IPS-18c (cell line): ENCODE measurements around the gene HDAC4.
"Not testable (repeated sequence)": the region's sequence is repeated elsewhere in the genome, so short reads cannot be mapped to it uniquely, and the experiment has no call there.

Experiments
- H3K4me3 ChIP-seq: 2 replicates; pipeline ENCODE4 v1.7.0; 2013; ENCODE audit warnings: low read depth, mild to moderate bottlenecking, low read length, moderate library complexity; ENCODE audit not compliant: insufficient read depth
- H3K9me3 ChIP-seq: one replicate; pipeline ENCODE4 v1.6.1; 2013; ENCODE audit warnings: mild to moderate bottlenecking, low read length, moderate library complexity; ENCODE audit not compliant: control insufficient read depth, insufficient read depth

The HDAC4 gene

DNA sequence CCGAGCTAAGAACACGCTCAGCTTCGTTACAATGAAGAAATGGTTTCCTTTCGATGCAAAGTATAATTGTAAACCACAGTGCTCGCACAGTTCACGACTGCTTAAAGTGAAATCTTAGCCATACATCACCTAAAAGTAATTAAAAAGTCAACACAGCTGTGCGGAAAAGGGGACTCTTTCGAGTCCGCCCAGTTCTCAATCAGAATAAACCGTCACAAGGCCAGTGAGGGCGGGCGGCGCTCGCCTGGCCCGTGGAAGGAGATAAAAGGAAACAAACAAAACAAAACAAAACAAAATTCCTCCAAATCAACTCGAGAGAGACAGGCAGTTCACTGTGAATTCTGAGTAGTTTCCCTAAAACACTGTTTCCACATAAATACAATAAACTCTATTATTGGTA is 352.1 kb downstream of the HDAC4 start:
- Histone ChIP-seq H3K4me3 (no peak overlapping the region), H3K9me3 (peaks cover 2% of the 10 kb centered on the region)

DNA sequence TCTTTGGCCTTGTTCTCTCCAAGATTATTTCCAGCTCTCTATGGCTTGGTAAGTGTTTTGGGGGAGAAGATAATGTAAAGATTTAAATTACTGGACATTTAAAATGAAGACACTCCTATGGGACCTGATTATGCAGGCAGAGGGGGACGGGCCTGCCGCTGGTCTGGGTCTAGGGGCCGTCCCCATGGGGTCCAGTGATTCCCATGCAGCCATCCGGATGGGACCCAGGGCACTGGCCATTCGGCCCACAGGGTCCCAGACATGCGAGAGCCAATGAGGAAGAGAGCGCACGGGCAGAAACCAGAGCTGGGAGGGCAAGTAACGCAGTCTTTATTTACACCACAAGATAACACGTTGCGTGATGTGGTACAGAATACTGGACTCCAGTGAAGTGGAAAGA is 353.0 kb downstream of the HDAC4 start:
- Histone ChIP-seq H3K9me3 (peaks cover 2% of the 10 kb centered on the region), H3K4me3 (no peak overlapping the region)

DNA sequence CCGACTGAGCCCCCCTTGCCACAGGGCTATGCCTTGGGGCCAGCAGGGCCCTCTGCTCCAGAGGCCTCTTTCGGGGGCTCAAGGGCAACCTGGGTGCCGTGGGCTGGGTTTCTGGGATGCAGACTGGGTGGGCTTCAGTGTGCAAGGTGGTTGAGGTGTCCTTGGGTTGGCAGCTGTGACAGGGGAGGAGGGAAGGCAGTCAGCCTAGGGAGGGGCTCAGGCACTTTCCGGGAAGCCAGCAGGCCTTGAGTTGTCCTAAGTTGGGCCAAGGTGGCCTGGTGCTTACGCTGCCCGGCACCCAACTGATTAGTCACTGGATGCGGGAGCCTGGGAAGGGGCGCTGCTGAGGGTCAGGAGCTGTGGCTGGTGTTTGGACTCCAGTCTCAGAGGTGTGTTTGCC is 353.4 kb downstream of the HDAC4 start:
- Histone ChIP-seq H3K9me3 (peaks cover 2% of the 10 kb centered on the region), H3K4me3 (no peak overlapping the region)

DNA sequence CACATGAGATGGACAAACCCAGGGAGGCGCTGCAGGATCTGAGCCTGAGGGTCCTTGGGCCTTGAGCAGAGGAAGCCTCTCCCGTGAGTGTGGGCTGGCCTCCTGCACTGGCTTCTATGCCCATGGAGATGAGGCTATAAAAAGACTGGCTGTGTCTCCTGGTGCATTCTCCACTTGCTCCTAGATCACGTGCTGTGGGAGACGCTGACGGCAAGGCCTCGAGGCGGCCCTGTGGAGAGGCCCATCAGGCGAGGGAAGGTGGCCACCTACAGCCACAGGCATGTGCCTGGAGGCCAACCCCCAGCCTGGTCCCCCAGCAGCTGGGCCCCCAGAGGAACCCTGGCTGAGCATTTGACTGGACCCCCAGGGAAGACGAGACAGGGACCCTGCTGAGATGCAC is 354.0 kb downstream of the HDAC4 start:
- H3K9me3 ChIP-seq, result peaks cover 2% of the 10 kb centered on the region
- H3K4me3 ChIP-seq, result no peak overlapping the region

DNA sequence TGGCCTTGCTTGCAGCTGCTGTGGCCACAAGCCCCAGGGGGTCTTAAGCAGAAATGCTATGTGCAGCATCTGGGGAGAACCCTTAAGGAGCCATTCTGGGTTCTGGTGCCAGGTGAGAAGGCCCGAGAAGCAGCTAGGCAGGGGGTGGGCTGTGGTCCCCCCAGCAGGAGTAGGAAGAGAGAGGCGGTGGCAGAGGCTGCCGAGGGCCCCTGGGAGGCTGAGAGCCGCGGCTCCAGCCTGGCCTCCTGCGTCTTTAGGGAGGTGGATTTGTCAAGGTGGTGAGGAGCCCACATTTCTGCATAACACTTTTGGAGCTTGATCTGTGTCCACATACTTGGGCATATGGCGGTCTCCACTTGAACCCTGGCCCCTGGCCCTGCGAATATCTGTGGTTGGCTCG is 356.5 kb downstream of the HDAC4 start:
- H3K4me3 ChIP-seq, result no peak overlapping the region
- peaks cover 2% of the 10 kb centered on the region for H3K9me3 ChIP-seq

DNA sequence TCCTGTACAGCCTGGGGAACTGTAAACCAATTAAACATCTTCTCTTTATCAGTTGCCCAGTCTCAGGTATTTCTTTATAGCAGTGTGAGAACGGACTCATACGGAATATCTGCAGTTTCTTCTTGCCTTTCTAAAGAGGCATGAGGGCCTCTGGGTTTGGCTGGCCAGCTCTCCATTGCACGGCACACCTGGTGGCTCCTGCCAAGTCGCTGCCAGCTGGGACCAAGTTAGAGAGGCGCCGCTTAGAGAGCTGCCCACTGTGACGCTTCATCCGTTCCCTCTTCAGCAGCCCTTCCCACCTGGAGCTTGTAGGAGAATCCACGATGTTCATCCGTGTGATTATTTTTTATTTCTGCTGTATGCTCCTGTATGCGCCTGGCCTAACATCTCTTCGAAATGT is 357.5 kb downstream of the HDAC4 start:
- H3K9me3 ChIP-seq, result peaks cover 2% of the 10 kb centered on the region
- H3K4me3 ChIP-seq, result no peak overlapping the region

DNA sequence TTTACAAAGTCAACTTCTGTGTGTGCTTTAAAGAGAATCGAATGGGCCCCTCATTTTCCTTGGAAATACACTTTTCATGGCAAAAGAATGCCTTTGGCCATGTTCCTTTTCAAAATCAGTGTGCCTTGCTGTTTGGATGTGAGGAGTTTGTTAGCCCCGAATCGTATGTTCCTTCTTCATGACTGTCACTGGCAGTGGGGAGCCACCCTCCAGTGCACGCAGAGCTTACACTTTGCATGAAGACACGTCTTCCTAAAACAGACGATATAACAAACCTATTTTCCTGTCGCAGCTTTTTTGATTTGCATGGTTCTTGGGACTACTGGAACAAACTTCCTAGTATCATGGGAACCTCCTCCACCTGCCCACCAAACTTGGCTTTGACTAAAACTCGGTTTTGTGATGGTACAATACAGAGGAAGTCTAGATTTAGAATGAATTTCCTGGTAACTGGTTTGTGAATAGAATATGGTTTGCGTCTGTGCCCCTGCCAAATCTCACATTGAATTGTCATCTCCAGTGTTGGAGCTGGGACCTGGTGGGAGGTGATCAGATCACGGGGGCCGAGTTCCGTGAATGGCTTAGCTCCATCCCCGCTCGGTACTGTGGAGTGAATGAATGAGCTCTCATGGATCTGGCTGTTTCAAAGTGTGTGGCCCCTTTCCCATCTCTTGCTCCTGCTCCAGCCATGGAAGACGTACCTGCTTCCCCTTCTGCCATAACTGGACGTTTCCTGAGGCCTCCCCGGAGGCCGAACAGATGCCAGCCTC is 358.1 kb downstream of the HDAC4 start:
- Histone ChIP-seq H3K4me3 (no peak overlapping the region), H3K9me3 (peaks cover 2% of the 10 kb centered on the region)

DNA sequence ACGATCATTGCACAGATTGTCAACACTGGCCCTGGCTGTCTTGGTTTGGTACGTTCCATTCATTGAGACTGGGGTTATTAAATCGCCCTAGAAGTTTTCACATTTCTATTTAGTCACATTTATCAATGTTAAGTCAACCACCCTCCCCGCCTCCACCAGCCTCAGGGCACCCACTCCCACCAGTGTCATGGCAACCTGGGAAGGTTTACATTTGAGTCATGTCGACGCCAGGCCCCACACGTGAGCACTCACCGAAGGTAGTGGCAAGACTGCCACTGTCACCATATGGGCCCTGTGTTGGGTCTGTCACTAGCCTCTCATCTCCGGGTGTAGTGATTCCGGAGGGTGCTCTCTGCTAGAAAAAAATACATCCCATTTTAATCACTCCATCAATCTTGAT is 358.8 kb downstream of the HDAC4 start:
- Histone ChIP-seq H3K4me3 (no peak overlapping the region), H3K9me3 (peaks cover 2% of the 10 kb centered on the region)

DNA sequence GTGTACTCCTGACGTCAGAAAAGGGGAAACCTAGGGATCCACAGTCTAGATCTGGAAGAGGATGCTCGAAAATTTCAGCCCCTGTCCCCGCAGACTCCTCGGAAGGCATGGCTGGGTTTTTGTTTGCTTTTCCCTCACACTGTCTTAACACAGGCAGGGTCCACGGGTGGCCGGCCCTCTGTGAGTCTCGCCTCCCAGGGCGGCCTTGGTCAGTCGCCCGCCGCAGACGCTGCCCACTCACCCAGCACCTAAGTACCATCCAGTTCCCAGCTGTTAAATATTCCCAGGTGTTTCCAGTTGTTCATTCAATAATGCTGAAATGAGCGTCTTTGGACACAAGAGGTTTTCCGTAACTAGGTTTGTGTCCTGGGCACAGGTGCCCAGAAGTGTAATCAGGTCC is 359.8 kb downstream of the HDAC4 start:
- Histone ChIP-seq H3K4me3 (no peak overlapping the region), H3K9me3 (no peaks in the 10 kb centered on the region)

DNA sequence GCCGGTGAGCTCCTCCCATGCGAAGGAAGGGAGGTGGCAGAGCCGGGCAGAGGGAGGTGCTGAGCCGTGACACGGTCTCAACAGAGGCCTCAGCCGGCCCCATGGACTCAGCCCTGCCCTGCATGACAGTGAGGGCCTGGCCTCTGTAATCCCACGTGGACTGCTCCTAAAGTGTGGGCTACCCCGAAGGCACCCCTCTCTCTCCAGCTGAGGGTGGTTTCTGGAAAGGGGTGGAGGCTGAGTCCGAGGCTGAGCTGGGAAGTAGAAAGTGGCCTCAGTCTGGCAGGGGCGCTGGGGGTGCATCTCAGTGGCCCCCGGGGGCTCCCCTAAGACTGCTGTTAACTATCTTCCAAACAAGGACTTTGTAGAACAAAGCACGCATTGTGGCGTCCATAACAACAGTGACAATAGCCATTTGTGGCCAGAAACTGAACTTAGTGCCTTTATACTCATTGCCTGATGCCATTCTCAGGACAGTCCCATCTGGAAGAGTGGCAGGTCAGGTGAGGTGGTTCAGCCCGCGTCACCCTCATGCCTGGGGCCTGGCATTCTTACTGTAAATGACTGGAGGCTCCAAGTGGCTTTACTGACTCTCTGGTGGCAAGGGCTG is 360.6 kb downstream of the HDAC4 start:
- Histone ChIP-seq H3K9me3 (no peaks in the 10 kb centered on the region), H3K4me3 (no peak overlapping the region)

DNA sequence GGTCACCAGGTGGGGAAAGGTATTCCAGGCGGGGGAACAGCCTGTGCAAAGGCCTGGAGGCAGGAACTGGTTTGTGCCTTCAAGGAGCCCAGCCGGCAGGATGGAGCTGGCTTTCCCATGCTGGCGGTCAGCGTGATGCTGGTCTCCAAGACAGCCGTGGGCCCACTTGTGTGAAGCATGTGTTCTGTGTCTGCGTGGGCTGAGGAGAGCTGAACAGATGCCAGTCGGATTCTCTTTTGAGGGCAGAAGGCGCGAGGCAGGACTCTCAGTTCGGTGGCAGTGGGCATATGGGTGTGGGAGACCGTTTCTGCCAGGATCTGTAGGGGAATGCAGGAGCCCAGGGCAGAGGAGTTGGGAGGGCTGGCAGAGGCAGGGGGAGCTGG is 361.4 kb downstream of the HDAC4 start:
- Histone ChIP-seq H3K9me3 (no peaks in the 10 kb centered on the region), H3K4me3 (no peak overlapping the region; the same call in 1 of the 2 replicates)

DNA sequence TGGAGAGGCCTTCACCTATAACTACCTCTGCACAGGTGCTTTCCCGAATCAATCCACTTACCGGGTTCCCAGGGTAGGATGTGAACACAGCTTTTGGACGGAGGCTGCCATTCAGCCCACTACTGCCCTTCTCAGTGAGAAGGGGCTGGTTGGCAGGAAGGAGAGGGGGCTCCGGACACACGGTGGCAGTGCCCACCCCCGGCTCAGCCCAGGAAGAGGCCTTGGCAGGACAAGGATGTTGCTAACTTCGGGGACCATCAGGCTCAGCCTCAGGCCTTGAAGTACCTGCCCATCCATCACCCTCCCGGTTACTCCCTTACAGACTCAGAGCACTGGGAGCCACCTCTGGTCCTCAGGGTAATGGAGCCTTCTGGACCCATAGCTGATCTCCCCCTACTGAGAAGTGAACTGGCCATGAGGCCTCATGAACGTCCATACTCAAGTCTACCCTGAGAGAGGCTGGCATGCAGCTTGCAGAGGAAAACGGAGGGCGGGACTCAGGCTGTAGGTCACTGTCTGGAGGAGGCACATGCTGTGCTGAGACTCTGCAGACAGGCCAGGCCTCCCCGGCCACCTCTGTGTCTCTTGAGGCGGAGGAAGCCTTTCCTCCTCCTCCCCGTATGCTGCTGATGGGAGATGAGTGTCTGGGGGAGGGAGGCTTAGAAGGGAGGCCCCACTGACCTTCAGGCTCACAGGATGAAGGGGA is 361.9 kb downstream of the HDAC4 start:
- Histone ChIP-seq H3K9me3 (no peaks in the 10 kb centered on the region), H3K4me3 (no peak overlapping the region)

DNA sequence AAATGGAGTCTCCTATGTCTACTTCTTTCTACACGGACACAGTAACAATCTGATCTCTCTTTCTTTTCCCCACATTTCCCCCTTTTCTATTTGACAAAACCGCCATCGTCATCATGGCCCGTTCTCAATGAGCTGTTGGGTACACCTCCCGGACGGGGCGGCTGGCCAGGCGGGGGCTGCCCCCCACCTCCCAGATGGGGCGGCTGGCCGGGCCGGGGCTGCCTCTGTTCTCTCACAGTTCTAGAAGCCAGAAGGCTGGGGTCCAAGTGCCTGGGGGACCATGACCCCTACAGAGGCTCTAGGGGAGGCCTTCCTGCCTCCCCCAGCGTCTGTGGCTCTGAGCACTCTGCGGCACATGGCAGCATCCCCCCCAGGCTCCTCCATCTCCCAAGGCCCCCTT is 362.5 kb downstream of the HDAC4 start:
- not testable (repeated sequence) for H3K9me3 ChIP-seq, H3K4me3 ChIP-seq

DNA sequence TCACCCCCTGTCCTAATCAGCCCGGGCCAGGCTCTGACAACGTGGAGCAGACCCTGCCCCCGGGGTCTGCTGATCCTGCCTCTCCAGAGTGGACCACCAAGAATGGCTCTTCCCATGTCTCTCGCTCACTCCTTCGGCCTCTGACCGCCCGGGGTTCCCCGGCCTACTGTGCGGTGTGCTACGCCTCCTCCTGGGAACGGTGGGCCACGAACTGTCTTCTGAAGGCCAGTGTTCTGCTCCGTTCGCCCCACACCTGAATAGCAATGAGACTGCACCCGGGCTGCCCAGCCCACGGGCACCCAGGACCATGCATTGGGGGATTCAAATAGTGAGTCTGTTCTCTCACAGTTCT is 363.3 kb downstream of the HDAC4 start:
- H3K9me3 ChIP-seq, result no peaks in the 10 kb centered on the region
- no peak overlapping the region for H3K4me3 ChIP-seq

DNA sequence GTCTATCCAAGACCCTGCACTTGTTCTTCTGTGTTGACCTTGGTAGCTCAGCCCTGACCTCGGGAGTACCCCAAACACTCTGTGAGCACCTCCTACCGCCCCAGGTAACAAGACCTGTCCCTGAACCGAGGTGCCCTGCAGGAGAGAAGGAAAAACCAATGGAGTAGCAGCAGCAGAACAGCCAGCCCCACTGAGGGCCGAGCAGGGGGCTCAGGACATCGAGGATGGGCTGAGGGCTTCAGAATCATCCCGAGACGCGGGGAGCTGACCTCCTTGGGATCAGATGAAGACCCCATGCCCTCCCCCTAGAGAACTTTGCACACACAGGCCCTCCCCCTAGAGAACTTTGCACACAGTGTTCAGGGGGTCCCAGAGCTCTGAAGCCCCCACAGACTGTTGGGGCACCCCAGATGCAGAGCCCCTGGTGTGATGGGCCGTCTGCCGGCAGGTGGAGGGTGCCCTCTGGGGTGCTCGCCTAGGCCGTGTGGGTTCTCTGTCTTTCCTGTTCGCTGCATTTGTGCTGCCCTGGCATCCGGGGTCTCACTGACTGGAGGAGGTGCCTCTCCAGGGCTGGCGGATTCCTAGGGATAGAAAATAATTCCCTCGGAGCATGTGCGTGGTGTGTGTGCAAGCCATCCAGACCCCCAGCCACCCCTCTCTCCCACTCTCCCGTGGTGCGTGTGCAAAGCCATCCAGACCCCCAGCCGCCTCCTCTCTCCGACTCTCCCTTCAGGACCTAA is 363.8 kb downstream of the HDAC4 start:
- H3K9me3 ChIP-seq, result no peaks in the 10 kb centered on the region
- no peak overlapping the region for H3K4me3 ChIP-seq

DNA sequence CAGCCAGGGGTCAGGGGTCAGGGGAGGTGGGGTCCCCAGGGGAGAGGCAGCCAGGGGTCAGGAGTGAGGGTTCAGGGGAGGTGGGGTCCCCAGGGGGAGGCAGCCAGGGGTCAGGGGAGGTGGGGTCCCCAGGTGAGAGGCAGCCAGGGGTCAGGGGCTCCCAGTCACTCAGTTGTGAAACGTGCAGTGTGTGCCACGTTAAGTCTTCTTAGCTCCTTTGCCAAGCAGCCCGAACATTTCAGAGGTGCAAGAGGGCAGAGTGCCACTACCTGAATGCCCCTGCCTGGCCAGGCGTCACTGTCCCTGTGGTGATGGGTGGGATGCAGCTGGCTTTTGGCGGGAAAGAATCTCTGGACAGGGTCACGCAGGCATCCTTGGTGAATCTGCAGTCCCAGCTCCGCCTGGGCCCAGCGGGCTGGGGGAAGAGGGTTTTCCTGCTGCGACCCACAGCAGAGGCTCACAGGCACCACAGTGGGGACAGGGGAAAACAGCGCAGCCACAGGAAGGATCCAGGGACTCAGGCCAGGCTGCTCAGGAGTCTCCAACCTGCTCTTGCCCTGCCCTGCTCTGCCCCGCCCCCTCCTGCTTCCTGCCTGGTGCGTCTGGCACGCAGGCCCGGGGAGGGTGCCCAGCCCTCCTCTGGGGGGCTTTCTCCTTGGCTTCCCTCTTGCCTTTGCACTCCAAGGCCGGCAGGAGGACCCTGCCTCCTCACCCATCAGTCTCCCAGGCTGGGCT is 364.7 kb downstream of the HDAC4 start:
- Histone ChIP-seq H3K4me3 (no peak overlapping the region), H3K9me3 (no peaks in the 10 kb centered on the region)

DNA sequence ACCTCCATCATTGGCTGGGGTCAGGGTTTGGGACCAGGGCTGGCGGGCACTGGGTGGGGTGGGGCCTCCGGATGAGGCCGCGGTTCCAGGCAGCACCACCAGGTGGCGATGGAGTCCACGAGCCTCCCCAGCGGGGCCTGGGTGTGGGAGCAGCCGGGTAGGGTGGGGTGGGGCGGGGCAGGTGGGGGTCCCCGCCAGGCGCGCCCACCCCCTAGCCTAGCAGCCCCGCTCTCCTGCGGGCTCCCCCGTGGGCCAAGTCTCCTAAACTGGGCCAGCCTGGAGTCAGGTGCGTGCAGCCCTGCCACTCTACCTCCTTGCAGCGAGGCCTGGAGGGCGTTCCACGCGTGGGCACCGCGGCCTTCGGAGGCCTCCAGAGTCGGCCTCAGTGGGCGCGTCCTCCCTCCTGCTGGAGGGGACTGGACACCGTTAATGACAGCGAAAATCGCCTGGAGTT is 365.4 kb downstream of the HDAC4 start:
- Histone ChIP-seq H3K4me3 (no peak overlapping the region), H3K9me3 (no peaks in the 10 kb centered on the region)
